HEK293 (cell line): ENCODE data around the gene SNTG2.

Experiments
- CTCF ChIA-PET: fragments of 350-600 bp; formaldehyde crosslinking; extraction: SDS; loops from one replicate; lab custom pipeline; 2021; ENCODE audit warnings: antibody characterized with exemption; lab: Yijun Ruan, JAX
- POLR2A ChIA-PET: fragments of 300-600 bp; formaldehyde crosslinking; extraction: SDS; loops from one replicate; lab custom pipeline; 2020; ENCODE audit warnings: antibody characterized with exemption, inconsistent platforms; lab: Yijun Ruan, JAX
- H3K27ac ChIP-seq: fragments of 200-500 bp; sonication (Bioruptor generic); 2 replicates; pipeline ENCODE4 v1.5.1; 2014; ENCODE audit warnings: low read depth, low read length, control low read depth, inconsistent platforms; ENCODE audit errors: extremely low read depth
- H3K36me3 ChIP-seq, 2 experiments: fragments of 200-500 bp in 1 of 2; sonication (Bioruptor generic) in 1 of 2; 1 replicate in 1 of 2; 2 replicates in 1 of 2; pipeline ENCODE4 v1.5.1; 2014 to 2017; ENCODE audit warnings: inconsistent platforms in 2 of 2, low read length in 2 of 2; ENCODE audit not compliant: control insufficient read depth in 2 of 2, insufficient read depth in 1 of 2
- H3K4me1 ChIP-seq: fragments of 200-500 bp; sonication (Bioruptor generic); 2 replicates; pipeline ENCODE4 v1.5.1; 2014; ENCODE audit warnings: mild to moderate bottlenecking, low read length, inconsistent platforms; ENCODE audit not compliant: control insufficient read depth, insufficient read depth
- H3K4me3 ChIP-seq: 2 replicates; pipeline ENCODE4 v1.5.1; 2011; ENCODE audit warnings: low read depth, mild to moderate bottlenecking, control low read depth, low read length, moderate library complexity
- H3K9me3 ChIP-seq: fragments of 200-500 bp; sonication (Bioruptor generic); 2 replicates; pipeline ENCODE4 v1.5.1; 2014; ENCODE audit warnings: low read depth, low read length, inconsistent platforms; ENCODE audit not compliant: control insufficient read depth, insufficient read depth
- EGR2 ChIP-seq: fragments of 450-650 bp; formaldehyde crosslinking; IDR thresholded peaks from 2 replicates; pipeline ENCODE4 v1.5.1; 2016; ENCODE audit warnings: low read depth, missing biosample characterization, missing genetic modification characterization
- OVOL3 ChIP-seq: fragments of 450-650 bp; formaldehyde crosslinking; IDR thresholded peaks from 2 replicates; pipeline ENCODE4 v1.5.1; 2016; ENCODE audit warnings: missing biosample characterization, missing genetic modification characterization
- SP7 ChIP-seq: fragments of 450-650 bp; formaldehyde crosslinking; IDR thresholded peaks from 2 replicates; pipeline ENCODE4 v1.5.1; 2016; ENCODE audit warnings: missing biosample characterization, missing genetic modification characterization
- ZBTB48 ChIP-seq: fragments of 450-650 bp; formaldehyde crosslinking; IDR thresholded peaks from 2 replicates; pipeline ENCODE4 v1.5.1; 2016; ENCODE audit warnings: missing biosample characterization, missing genetic modification characterization
- ZNF10 ChIP-seq: fragments of 450-650 bp; formaldehyde crosslinking; IDR thresholded peaks from 2 replicates; pipeline ENCODE4 v1.5.1; 2017; ENCODE audit warnings: missing biosample characterization, missing genetic modification characterization
- ZNF121 ChIP-seq: fragments of 450-650 bp; formaldehyde crosslinking; IDR thresholded peaks from 2 replicates; pipeline ENCODE4 v1.5.1; 2016; ENCODE audit warnings: missing biosample characterization, missing genetic modification characterization
- ZNF133 ChIP-seq: fragments of 450-650 bp; formaldehyde crosslinking; IDR thresholded peaks from 2 replicates; pipeline ENCODE4 v1.5.1; 2016; ENCODE audit warnings: missing biosample characterization, missing genetic modification characterization
- ZNF138 ChIP-seq: fragments of 450-650 bp; formaldehyde crosslinking; IDR thresholded peaks from 2 replicates; pipeline ENCODE4 v1.5.1; 2016; ENCODE audit warnings: missing biosample characterization, missing genetic modification characterization, borderline replicate concordance
- ZNF184 ChIP-seq: fragments of 450-650 bp; IDR thresholded peaks from 2 replicates; pipeline ENCODE4 v1.5.1; 2018; ENCODE audit warnings: missing biosample characterization, mild to moderate bottlenecking, missing genetic modification characterization
- ZNF202 ChIP-seq: fragments of 450-650 bp; formaldehyde crosslinking; IDR thresholded peaks from 2 replicates; pipeline ENCODE4 v1.5.1; 2016; ENCODE audit warnings: missing biosample characterization, missing genetic modification characterization, borderline replicate concordance
- ZNF24 ChIP-seq: fragments of 450-650 bp; formaldehyde crosslinking; IDR thresholded peaks from 2 replicates; pipeline ENCODE4 v1.5.1; 2016; ENCODE audit warnings: missing biosample characterization, missing genetic modification characterization
- ZNF248 ChIP-seq: fragments of 450-650 bp; formaldehyde crosslinking; IDR thresholded peaks from 2 replicates; pipeline ENCODE4 v1.5.1; 2017; ENCODE audit warnings: missing biosample characterization, missing genetic modification characterization
- ZNF391 ChIP-seq: fragments of 450-650 bp; formaldehyde crosslinking; IDR thresholded peaks from 2 replicates; pipeline ENCODE4 v1.5.1; 2016; ENCODE audit warnings: low read depth, missing biosample characterization, missing genetic modification characterization, borderline replicate concordance
- ZNF596 ChIP-seq: fragments of 450-650 bp; IDR thresholded peaks from 2 replicates; pipeline ENCODE4 v1.5.0; 2018; ENCODE audit warnings: missing biosample characterization, mild to moderate bottlenecking, missing genetic modification characterization, moderate library complexity
- ZNF792 ChIP-seq: fragments of 450-650 bp; formaldehyde crosslinking; IDR thresholded peaks from 2 replicates; pipeline ENCODE4 v1.5.1; 2016; ENCODE audit warnings: missing biosample characterization, missing genetic modification characterization
- ZNF843 ChIP-seq: fragments of 450-650 bp; formaldehyde crosslinking; IDR thresholded peaks from 2 replicates; pipeline ENCODE4 v1.5.1; 2016; ENCODE audit warnings: missing biosample characterization, missing genetic modification characterization
- TF ChIP-seq, protein P1 (sequence below): fragments of 450-650 bp; formaldehyde crosslinking; IDR thresholded peaks from 2 replicates; pipeline ENCODE4 v1.5.1; 2016; ENCODE audit warnings: missing biosample characterization, missing genetic modification characterization, low read depth
- TF ChIP-seq, protein P2 (sequence below): fragments of 450-650 bp; formaldehyde crosslinking; IDR thresholded peaks from 2 replicates; pipeline ENCODE4 v1.5.1; 2016; ENCODE audit warnings: missing biosample characterization, missing genetic modification characterization
- TF ChIP-seq, protein P3 (sequence below): fragments of 450-650 bp; formaldehyde crosslinking; optimal IDR thresholded peaks from 2 replicates; pipeline ENCODE3; 2016; ENCODE audit warnings: missing biosample characterization, mild to moderate bottlenecking, missing genetic modification characterization
- TF ChIP-seq, protein P4 (sequence below): fragments of 450-650 bp; formaldehyde crosslinking; IDR thresholded peaks from 2 replicates; pipeline ENCODE4 v1.5.1; 2016; ENCODE audit warnings: missing biosample characterization, missing genetic modification characterization, borderline replicate concordance

SNTG2 gene

DNA sequence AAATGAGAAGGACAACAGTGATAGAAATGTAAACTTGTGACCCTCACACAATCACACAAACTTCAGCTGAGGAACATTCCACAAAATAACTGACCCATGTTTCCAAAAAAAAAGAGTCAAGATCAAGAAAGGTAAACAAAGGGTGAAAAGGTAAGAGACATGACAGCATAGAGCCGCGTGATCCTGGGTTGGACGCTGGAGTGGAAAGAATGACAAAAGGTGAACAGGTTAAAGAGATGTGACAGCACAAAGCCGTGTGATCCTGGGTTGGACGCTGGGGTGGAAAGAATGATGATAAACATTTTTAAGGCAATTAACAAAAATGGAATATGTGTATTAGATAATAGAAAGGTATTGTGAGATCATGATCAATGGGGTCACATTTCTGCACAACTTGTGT, 110.3 kb downstream of the SNTG2 start (continued):
- no peak for TF ChIP-seq OVOL3 (tag by site-specific recombination)
- no peak for TF ChIP-seq SP7 (tag by site-specific recombination)
- no peak for TF ChIP-seq ZNF792 (tag by site-specific recombination)

DNA sequence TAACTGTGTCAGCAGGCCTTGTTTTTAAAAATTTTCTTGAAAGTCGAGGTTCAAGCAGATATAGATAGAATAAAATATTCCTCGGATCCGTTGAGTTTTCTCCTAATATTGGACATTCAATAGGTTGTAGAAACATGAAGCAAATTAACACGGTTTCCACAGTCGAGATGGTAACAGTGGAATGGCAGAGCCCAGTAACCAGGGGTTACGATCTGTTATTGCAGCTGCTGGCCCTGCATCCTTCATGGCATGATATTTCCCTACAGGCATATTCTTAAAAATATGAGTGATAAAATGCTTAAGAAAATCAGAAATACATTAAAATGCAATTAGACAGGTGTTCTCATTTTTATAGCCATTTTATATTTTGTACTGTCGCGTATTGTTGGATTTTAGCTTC, 117.6 kb downstream of the SNTG2 start:
- no peak for TF ChIP-seq ZNF202
- no peak for TF ChIP-seq ZNF596 (tag by site-specific recombination)
- no peak for TF ChIP-seq ZNF248 (tag by site-specific recombination)
- TF ChIP-seq, protein P1, sequence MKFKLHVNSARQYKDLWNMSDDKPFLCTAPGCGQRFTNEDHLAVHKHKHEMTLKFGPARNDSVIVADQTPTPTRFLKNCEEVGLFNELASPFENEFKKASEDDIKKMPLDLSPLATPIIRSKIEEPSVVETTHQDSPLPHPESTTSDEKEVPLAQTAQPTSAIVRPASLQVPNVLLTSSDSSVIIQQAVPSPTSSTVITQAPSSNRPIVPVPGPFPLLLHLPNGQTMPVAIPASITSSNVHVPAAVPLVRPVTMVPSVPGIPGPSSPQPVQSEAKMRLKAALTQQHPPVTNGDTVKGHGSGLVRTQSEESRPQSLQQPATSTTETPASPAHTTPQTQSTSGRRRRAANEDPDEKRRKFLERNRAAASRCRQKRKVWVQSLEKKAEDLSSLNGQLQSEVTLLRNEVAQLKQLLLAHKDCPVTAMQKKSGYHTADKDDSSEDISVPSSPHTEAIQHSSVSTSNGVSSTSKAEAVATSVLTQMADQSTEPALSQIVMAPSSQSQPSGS = no peak
- TF ChIP-seq, protein P2, sequence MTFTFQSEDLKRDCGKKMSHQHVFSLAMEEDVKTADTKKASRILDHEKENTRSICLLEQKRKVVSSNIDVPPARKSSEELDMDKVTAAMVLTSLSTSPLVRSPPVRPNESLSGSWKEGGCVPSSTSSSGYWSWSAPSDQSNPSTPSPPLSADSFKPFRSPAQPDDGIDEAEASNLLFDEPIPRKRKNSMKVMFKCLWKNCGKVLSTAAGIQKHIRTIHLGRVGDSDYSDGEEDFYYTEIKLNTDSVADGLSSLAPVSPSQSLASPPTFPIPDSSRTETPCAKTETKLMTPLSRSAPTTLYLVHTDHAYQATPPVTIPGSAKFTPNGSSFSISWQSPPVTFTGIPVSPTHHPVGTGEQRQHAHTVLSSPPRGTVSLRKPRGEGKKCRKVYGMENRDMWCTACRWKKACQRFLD (tag by site-specific recombination) = no peak
- TF ChIP-seq ZNF391 (tag by site-specific recombination) = no peak
- TF ChIP-seq, protein P3, sequence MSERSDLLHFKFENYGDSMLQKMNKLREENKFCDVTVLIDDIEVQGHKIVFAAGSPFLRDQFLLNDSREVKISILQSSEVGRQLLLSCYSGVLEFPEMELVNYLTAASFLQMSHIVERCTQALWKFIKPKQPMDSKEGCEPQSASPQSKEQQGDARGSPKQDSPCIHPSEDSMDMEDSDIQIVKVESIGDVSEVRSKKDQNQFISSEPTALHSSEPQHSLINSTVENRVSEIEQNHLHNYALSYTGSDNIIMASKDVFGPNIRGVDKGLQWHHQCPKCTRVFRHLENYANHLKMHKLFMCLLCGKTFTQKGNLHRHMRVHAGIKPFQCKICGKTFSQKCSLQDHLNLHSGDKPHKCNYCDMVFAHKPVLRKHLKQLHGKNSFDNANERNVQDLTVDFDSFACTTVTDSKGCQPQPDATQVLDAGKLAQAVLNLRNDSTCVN (tag by site-specific recombination) = no peak
- TF ChIP-seq ZNF10 (tag by site-specific recombination) = no peak
- no peak for TF ChIP-seq ZNF843 (tag by site-specific recombination)
- no peak for TF ChIP-seq ZBTB48 (tag by site-specific recombination)
- POLR2A ChIA-PET = no interaction called here
- Histone ChIP-seq H3K4me1 (no peaks in the 10 kb centered on the region), H3K4me3 (no peak overlapping the region), H3K36me3 (no peaks in the 10 kb centered on the region), H3K27ac (no peak overlapping the region), H3K9me3 (no peaks in the 10 kb centered on the region)
- CTCF ChIA-PET = interaction anchor here (0.7 kb wide), 1 partner anchor 55 kb away, joined by 3 read pairs; no protein-coding TSS in a partner anchor

DNA sequence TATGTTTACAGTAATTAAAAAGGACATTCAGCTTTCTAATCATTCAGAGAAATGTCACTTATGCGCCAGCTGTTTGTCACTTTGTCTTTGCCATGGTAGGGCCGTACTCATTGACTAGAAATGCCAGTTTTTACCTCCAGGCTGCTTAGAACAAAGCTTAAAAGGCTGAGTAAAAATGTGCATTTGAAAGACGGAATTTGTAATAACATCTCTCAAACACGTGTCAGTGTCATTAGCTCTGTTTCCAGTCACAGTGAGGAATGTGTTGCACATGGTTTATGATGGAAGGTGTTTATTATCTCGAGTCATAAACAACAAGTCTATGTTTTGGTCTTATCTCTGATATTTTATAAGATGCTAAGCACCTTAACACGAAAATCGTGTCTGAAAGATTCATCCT, 118.2 kb downstream of the SNTG2 start:
- no peak overlapping the region for H3K4me3 ChIP-seq
- H3K36me3 ChIP-seq = no peaks in the 10 kb centered on the region
- no peak for TF ChIP-seq ZNF121 (tag by site-specific recombination)
- H3K4me1 ChIP-seq = no peaks in the 10 kb centered on the region
- no peaks in the 10 kb centered on the region for H3K9me3 ChIP-seq
- ChIA-PET CTCF (interaction anchor here (0.7 kb wide), 1 partner anchor 54 kb away, joined by 3 read pairs; no protein-coding TSS in a partner anchor), POLR2A (no interaction called here)
- H3K27ac ChIP-seq = no peak overlapping the region

DNA sequence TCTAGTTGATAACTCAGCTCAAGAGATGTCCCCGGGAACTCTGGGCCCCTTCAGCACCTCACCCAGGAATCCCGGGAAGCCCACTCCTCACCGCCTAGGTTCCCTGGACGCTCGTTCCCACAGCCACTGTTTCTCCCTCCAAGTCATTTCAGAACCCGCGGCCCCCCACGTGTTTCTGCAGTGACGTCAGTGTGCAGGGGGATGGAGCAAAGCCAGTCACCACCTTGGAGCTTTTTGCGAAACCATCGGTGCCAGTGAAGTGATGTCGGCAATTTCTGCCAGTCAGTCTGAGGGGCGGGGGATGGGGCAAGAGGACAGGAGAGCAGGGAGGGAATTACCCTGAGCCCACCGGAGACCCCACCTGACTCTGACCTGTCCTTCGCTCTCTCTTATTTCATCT, 119.2 kb downstream of the SNTG2 start:
- no peaks in the 10 kb centered on the region for H3K9me3 ChIP-seq
- H3K4me1 ChIP-seq = no peaks in the 10 kb centered on the region
- ChIA-PET CTCF (interaction anchor here (0.6 to 1.0 kb wide), 4 partner anchors 8 to 115 kb away, joined by 3 to 4 read pairs (median 4); no protein-coding TSS in a partner anchor), POLR2A (no interaction called here)
- no peak overlapping the region for H3K4me3 ChIP-seq
- H3K27ac ChIP-seq = no peak overlapping the region
- H3K36me3 ChIP-seq = no peaks in the 10 kb centered on the region
- TF ChIP-seq ZNF184 (tag by site-specific recombination) (no peak), ZNF24 (no peak), EGR2 (no peak), ZNF596 (tag by site-specific recombination) (no peak), ZNF133 (tag by site-specific recombination) (no peak), ZNF138 (tag by site-specific recombination) (no peak)
- TF ChIP-seq, protein P4, sequence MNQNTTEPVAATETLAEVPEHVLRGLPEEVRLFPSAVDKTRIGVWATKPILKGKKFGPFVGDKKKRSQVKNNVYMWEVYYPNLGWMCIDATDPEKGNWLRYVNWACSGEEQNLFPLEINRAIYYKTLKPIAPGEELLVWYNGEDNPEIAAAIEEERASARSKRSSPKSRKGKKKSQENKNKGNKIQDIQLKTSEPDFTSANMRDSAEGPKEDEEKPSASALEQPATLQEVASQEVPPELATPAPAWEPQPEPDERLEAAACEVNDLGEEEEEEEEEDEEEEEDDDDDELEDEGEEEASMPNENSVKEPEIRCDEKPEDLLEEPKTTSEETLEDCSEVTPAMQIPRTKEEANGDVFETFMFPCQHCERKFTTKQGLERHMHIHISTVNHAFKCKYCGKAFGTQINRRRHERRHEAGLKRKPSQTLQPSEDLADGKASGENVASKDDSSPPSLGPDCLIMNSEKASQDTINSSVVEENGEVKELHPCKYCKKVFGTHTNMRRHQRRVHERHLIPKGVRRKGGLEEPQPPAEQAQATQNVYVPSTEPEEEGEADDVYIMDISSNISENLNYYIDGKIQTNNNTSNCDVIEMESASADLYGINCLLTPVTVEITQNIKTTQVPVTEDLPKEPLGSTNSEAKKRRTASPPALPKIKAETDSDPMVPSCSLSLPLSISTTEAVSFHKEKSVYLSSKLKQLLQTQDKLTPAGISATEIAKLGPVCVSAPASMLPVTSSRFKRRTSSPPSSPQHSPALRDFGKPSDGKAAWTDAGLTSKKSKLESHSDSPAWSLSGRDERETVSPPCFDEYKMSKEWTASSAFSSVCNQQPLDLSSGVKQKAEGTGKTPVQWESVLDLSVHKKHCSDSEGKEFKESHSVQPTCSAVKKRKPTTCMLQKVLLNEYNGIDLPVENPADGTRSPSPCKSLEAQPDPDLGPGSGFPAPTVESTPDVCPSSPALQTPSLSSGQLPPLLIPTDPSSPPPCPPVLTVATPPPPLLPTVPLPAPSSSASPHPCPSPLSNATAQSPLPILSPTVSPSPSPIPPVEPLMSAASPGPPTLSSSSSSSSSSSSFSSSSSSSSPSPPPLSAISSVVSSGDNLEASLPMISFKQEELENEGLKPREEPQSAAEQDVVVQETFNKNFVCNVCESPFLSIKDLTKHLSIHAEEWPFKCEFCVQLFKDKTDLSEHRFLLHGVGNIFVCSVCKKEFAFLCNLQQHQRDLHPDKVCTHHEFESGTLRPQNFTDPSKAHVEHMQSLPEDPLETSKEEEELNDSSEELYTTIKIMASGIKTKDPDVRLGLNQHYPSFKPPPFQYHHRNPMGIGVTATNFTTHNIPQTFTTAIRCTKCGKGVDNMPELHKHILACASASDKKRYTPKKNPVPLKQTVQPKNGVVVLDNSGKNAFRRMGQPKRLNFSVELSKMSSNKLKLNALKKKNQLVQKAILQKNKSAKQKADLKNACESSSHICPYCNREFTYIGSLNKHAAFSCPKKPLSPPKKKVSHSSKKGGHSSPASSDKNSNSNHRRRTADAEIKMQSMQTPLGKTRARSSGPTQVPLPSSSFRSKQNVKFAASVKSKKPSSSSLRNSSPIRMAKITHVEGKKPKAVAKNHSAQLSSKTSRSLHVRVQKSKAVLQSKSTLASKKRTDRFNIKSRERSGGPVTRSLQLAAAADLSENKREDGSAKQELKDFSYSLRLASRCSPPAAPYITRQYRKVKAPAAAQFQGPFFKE = no peak
